Sigmoid colon (tissue), 4 donors: Measurements from ENCODE around the gene NUDT22.

Source experiments
- CTCF ChIP-seq, 4 experiments: fragments of 450-650 bp in 3 of 4; fragments of 200-600 bp in 1 of 4; IDR thresholded peaks; one replicate each; pipeline ENCODE4 v1.5.1; 2016 to 2019; ENCODE audit warnings: antibody characterized with exemption in 4 of 4, mild to moderate bottlenecking in 3 of 4, moderate library complexity in 2 of 4
- EP300 ChIP-seq, 4 donors: sonication (generic); formaldehyde crosslinking; IDR thresholded peaks; one replicate each; pipeline ENCODE4 v1.6.1; 2017; ENCODE audit warnings: antibody characterized with exemption in 4 of 4
- POLR2A ChIP-seq, 2 donors: fragments of 450-650 bp; IDR thresholded peaks; one replicate each; pipeline ENCODE4 v1.6.1; 2016; ENCODE audit warnings: antibody characterized with exemption in 2 of 2, mild to moderate bottlenecking in 2 of 2, moderate library complexity in 2 of 2
- POLR2AphosphoS5 ChIP-seq, 4 donors: sonication (generic); formaldehyde crosslinking; IDR thresholded peaks; one replicate each; pipeline ENCODE4 v1.6.1; 2017; ENCODE audit warnings: antibody characterized with exemption in 4 of 4

- TF ChIP-seq POLR2AphosphoS5 (IDR thresholded peaks at IDR 0.05) (no peak), CTCF (IDR thresholded peaks at IDR 0.05) (no peak), EP300 (IDR thresholded peaks at IDR 0.05) (no peak), POLR2A (IDR thresholded peaks at IDR 0.05) (no peak)
These were observed 42.2 kb upstream of the NUDT22 start for GRCh38 chr11:64183890-64184289.
